Measurements from ENCODE around the gene TMBIM1. TPM values are rescaled to one million over a fixed set of nuclear protein-coding genes. Genes with fewer than 3 reads are reported as not detected.

Gene TMBIM1
- total RNA-seq, 3 donors from 2014 or later = 201 to 464 (median 319) TPM

- peaks cover 16% of the 10 kb centered on the region for H3K36me3 ChIP-seq (ENCODE audit: low read depth)
- ATAC-seq (no peak), DNase-seq (no peak)
- H3K4me3 ChIP-seq = no peak overlapping the region
- H3K9me3 ChIP-seq = no peaks in the 10 kb centered on the region
- no peaks in the 10 kb centered on the region for H3K4me1 ChIP-seq (ENCODE audit: low read depth)
- TF ChIP-seq CTCF (IDR thresholded peaks at IDR 0.05) = no peak
- intact Hi-C loops (cut with DNase I, micrococcal nuclease) = no loop called here
Measured at GRCh38 chr2:218245214-218245613, 47.1 kb downstream of the TMBIM1 start.

- no peak for TF ChIP-seq CTCF (IDR thresholded peaks at IDR 0.05)
- no peak for ATAC-seq
- intact Hi-C loops (cut with DNase I, micrococcal nuclease) = no loop called here
- H3K4me3 ChIP-seq = no peak overlapping the region
- no peaks in the 10 kb centered on the region for H3K4me1 ChIP-seq (ENCODE audit: low read depth)
- DNase-seq = no peak
- no peaks in the 10 kb centered on the region for H3K9me3 ChIP-seq
- H3K36me3 ChIP-seq (ENCODE audit: low read depth) = peaks cover 16% of the 10 kb centered on the region
Measured at GRCh38 chr2:218244665-218245064, 47.6 kb downstream of the TMBIM1 start.

GRCh38 chr2:218244204-218244603, 48.1 kb downstream of the TMBIM1 start:
- Histone ChIP-seq H3K9me3 (no peaks in the 10 kb centered on the region), H3K4me1 (ENCODE audit: low read depth) (no peaks in the 10 kb centered on the region), H3K36me3 (ENCODE audit: low read depth) (peaks cover 18% of the 10 kb centered on the region), H3K4me3 (no peak overlapping the region)
- no peak for TF ChIP-seq CTCF (IDR thresholded peaks at IDR 0.05)
- ATAC-seq (no peak), DNase-seq (no peak)
- intact Hi-C loops (cut with DNase I, micrococcal nuclease) = no loop called here

- Histone ChIP-seq H3K4me3 (no peak overlapping the region), H3K36me3 (ENCODE audit: low read depth) (peaks cover 8% of the 10 kb centered on the region), H3K4me1 (ENCODE audit: low read depth) (no peaks in the 10 kb centered on the region), H3K9me3 (no peaks in the 10 kb centered on the region)
- ATAC-seq (peak; percentile 97), DNase-seq (no peak)
- intact Hi-C loops (cut with DNase I, micrococcal nuclease) = no loop called here
- TF ChIP-seq CTCF (IDR thresholded peaks at IDR 0.05) = no peak
Measured at GRCh38 chr2:218238887-218239286, 53.4 kb downstream of the TMBIM1 start.

GRCh38 chr2:218236829-218237228, 55.5 kb downstream of the TMBIM1 start:
- no peak for TF ChIP-seq CTCF (IDR thresholded peaks at IDR 0.05)
- ATAC-seq = no peak
- Histone ChIP-seq H3K4me1 (ENCODE audit: low read depth) (no peaks in the 10 kb centered on the region), H3K4me3 (no peak overlapping the region), H3K36me3 (ENCODE audit: low read depth) (peaks cover 8% of the 10 kb centered on the region), H3K9me3 (no peaks in the 10 kb centered on the region)
- intact Hi-C loops (cut with DNase I, micrococcal nuclease) = no loop called here
- DNase-seq = no peak

- H3K9me3 ChIP-seq = no peaks in the 10 kb centered on the region
- TF ChIP-seq CTCF (IDR thresholded peaks at IDR 0.05) = no peak
- H3K4me3 ChIP-seq = no peak overlapping the region
- ATAC-seq (no peak), DNase-seq (no peak)
- peaks cover 4% of the 10 kb centered on the region for H3K36me3 ChIP-seq (ENCODE audit: low read depth)
- intact Hi-C loops (cut with DNase I, micrococcal nuclease) = no loop called here
- H3K4me1 ChIP-seq (ENCODE audit: low read depth) = peaks cover 17% of the 10 kb centered on the region
Measured at GRCh38 chr2:218235017-218235416, 57.3 kb downstream of the TMBIM1 start.

Data from mucosa of descending colon (tissue), 3 donors.